HFF-Myc (cell line): Measurements from ENCODE around the gene CD1D.

Experiments
- DNase-seq: peaks from one replicate; pipeline ENCODE4 v3.0.0-alpha.2; 2011; ENCODE audit warnings: low read depth; ENCODE audit errors: extremely low read depth
- H3K4me3 ChIP-seq: replicated peaks from 2 replicates; pipeline ENCODE4 v1.5.1; 2011; ENCODE audit warnings: low read depth, mild to moderate bottlenecking, control low read depth, low read length
- CTCF ChIP-seq: IDR thresholded peaks from 2 replicates; pipeline ENCODE4 v1.5.1; 2012; ENCODE audit warnings: mild to moderate bottlenecking, low read depth, low read length, control low read depth; ENCODE audit errors: missing control alignments

CD1D gene

GRCh38 chr1:158153746-158154444, 26.8 kb upstream of the CD1D start:
- TF ChIP-seq CTCF: no peak
- no peak for DNase-seq
- H3K4me3 ChIP-seq: no peak overlapping the region

- no peak for TF ChIP-seq CTCF
- H3K4me3 ChIP-seq: no peak overlapping the region
- DNase-seq: no peak
Observed at GRCh38 chr1:158154501-158154900, 26.2 kb upstream of the CD1D start.

GRCh38 chr1:158155673-158156072, 25.0 kb upstream of the CD1D start:
- TF ChIP-seq CTCF: no peak
- no peak overlapping the region for H3K4me3 ChIP-seq
- no peak for DNase-seq

GRCh38 chr1:158159597-158159996, 21.1 kb upstream of the CD1D start:
- H3K4me3 ChIP-seq: no peak overlapping the region
- no peak for TF ChIP-seq CTCF
- DNase-seq: no peak

GRCh38 chr1:158161446-158161845, 19.2 kb upstream of the CD1D start:
- TF ChIP-seq CTCF: no peak
- DNase-seq: no peak

GRCh38 chr1:158163000-158163947, 17.4 kb upstream of the CD1D start:
- no peak for DNase-seq
- no peak for TF ChIP-seq CTCF
- H3K4me3 ChIP-seq: no peak overlapping the region

More at GRCh38 chr1:158161446-158161845, 19.2 kb upstream of the CD1D start:
- H3K4me3 ChIP-seq: no peak overlapping the region
